OCI-LY1 (cell line): ENCODE measurements around the gene NOXA1.

Experiments
- H2AFZ ChIP-seq: fragments of 200-600 bp; sonication (generic), shearing (Covaris generic); 2 replicates; pipeline ENCODE4 v1.6.0; 2014; ENCODE audit warnings: antibody characterized with exemption, mild to moderate bottlenecking, low read length
- H3F3A ChIP-seq: fragments of 200-600 bp; sonication (generic), shearing (Covaris generic); 2 replicates; pipeline ENCODE4 v1.6.0; 2014; ENCODE audit warnings: mild to moderate bottlenecking, antibody characterized with exemption, low read length, moderate library complexity; ENCODE audit not compliant: insufficient read depth
- H3K27ac ChIP-seq: fragments of 200-600 bp; sonication (generic); 2 replicates; pipeline ENCODE4 v1.5.1; 2014; ENCODE audit warnings: low read length, mixed run types, mild to moderate bottlenecking, low read depth; ENCODE audit not compliant: poor library complexity, severe bottlenecking
- H3K27me3 ChIP-seq: fragments of 200-600 bp; sonication (generic); 2 replicates; pipeline ENCODE4 v1.6.0; 2014; ENCODE audit warnings: antibody characterized with exemption, mild to moderate bottlenecking, low read length, moderate library complexity; ENCODE audit not compliant: insufficient read depth
- H3K36me3 ChIP-seq: fragments of 200-600 bp; sonication (generic); 2 replicates; pipeline ENCODE4 v1.6.1; 2014; ENCODE audit warnings: mild to moderate bottlenecking, antibody characterized with exemption, low read length, moderate library complexity, mixed read lengths; ENCODE audit not compliant: insufficient read depth
- H3K4me1 ChIP-seq: fragments of 200-600 bp; sonication (generic); 2 replicates; pipeline ENCODE4 v1.5.1; 2014; ENCODE audit warnings: mild to moderate bottlenecking, low read length, moderate library complexity; ENCODE audit not compliant: insufficient read depth, severe bottlenecking
- H3K4me2 ChIP-seq: fragments of 200-600 bp; sonication (generic), shearing (Covaris generic); 2 replicates; pipeline ENCODE4 v1.6.1; 2014; ENCODE audit warnings: low read length
- H3K4me3 ChIP-seq: fragments of 200-600 bp; sonication (generic); 2 replicates; pipeline ENCODE4 v1.5.1; 2014; ENCODE audit warnings: low read length, low read depth, mild to moderate bottlenecking, mixed read lengths; ENCODE audit not compliant: poor library complexity, severe bottlenecking
- H3K79me2 ChIP-seq: fragments of 200-600 bp; shearing (Covaris generic); 2 replicates; pipeline ENCODE4 v1.6.1; 2016; ENCODE audit warnings: mixed run types, low read length, mixed read lengths; ENCODE audit not compliant: insufficient read depth
- H3K9ac ChIP-seq: fragments of 200-600 bp; sonication (generic), shearing (Covaris generic); 2 replicates; pipeline ENCODE4 v1.6.1; 2014; ENCODE audit warnings: mild to moderate bottlenecking, low read length, mixed read lengths
- H3K9me2 ChIP-seq: fragments of 200-600 bp; sonication (generic), shearing (Covaris generic); 2 replicates; pipeline ENCODE4 v1.6.1; 2014; ENCODE audit warnings: low read depth, mild to moderate bottlenecking, low read length, mixed read lengths
- H3K9me3 ChIP-seq: fragments of 200-600 bp; shearing (Covaris generic); 2 replicates; pipeline ENCODE4 v1.6.1; 2014; ENCODE audit warnings: low read length, mixed read lengths
- H4K20me1 ChIP-seq: fragments of 200-600 bp; sonication (generic), shearing (Covaris generic); 2 replicates; pipeline ENCODE4 v1.6.0; 2016; ENCODE audit warnings: mild to moderate bottlenecking, low read length; ENCODE audit not compliant: insufficient read depth
- EZH2 ChIP-seq: fragments of 200-600 bp; sonication (generic), shearing (Covaris generic); IDR thresholded peaks from 2 replicates; pipeline ENCODE4 v1.8.0; 2017; ENCODE audit warnings: borderline replicate concordance, mixed run types, mild to moderate bottlenecking, antibody characterized with exemption, low read length, moderate library complexity, mixed read lengths
- TF ChIP-seq, protein P1 (sequence below): fragments of 200-600 bp; sonication (generic), shearing (Covaris generic); IDR thresholded peaks from 2 replicates; pipeline ENCODE4 v1.5.1; 2017; ENCODE audit warnings: mild to moderate bottlenecking, antibody characterized with exemption, low read length, moderate library complexity, mixed read lengths

NOXA1 gene

DNA sequence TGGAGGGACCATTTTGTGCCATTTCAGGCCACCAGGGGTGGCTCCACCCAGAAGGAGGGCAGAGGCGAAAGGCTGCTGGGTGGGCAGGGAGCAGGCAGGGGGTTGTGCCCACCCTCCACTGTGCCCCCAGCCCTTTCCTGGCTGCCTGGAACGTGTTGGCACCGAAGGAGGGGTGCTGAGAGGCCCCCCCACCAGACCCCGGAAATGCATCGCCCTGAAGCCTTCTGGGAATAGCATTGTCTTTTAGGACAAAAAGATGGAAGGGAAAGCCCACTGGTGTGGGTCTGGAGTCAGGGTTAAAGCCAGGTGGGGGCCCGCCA, 5.1 kb downstream of the NOXA1 start:
- no peak overlapping the region for H3K9ac ChIP-seq
- no peak overlapping the region for H3K4me2 ChIP-seq
- no peaks in the 10 kb centered on the region for H3F3A ChIP-seq
- peaks cover 26% of the 10 kb centered on the region for H3K4me1 ChIP-seq
- TF ChIP-seq EZH2, result no peak
- TF ChIP-seq, protein P1, sequence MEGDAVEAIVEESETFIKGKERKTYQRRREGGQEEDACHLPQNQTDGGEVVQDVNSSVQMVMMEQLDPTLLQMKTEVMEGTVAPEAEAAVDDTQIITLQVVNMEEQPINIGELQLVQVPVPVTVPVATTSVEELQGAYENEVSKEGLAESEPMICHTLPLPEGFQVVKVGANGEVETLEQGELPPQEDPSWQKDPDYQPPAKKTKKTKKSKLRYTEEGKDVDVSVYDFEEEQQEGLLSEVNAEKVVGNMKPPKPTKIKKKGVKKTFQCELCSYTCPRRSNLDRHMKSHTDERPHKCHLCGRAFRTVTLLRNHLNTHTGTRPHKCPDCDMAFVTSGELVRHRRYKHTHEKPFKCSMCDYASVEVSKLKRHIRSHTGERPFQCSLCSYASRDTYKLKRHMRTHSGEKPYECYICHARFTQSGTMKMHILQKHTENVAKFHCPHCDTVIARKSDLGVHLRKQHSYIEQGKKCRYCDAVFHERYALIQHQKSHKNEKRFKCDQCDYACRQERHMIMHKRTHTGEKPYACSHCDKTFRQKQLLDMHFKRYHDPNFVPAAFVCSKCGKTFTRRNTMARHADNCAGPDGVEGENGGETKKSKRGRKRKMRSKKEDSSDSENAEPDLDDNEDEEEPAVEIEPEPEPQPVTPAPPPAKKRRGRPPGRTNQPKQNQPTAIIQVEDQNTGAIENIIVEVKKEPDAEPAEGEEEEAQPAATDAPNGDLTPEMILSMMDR, result no peak
- no peak overlapping the region for H3K27ac ChIP-seq
- no peaks in the 10 kb centered on the region for H3K36me3 ChIP-seq
- H3K9me3 ChIP-seq, result no peaks in the 10 kb centered on the region
- no peaks in the 10 kb centered on the region for H3K79me2 ChIP-seq
- no peaks in the 10 kb centered on the region for H3K9me2 ChIP-seq
- H4K20me1 ChIP-seq, result no peaks in the 10 kb centered on the region
- no peak overlapping the region for H2AFZ ChIP-seq
- peaks cover 18% of the 10 kb centered on the region; the same call in 1 of the 2 replicates for H3K27me3 ChIP-seq
- H3K4me3 ChIP-seq, result no peak overlapping the region

DNA sequence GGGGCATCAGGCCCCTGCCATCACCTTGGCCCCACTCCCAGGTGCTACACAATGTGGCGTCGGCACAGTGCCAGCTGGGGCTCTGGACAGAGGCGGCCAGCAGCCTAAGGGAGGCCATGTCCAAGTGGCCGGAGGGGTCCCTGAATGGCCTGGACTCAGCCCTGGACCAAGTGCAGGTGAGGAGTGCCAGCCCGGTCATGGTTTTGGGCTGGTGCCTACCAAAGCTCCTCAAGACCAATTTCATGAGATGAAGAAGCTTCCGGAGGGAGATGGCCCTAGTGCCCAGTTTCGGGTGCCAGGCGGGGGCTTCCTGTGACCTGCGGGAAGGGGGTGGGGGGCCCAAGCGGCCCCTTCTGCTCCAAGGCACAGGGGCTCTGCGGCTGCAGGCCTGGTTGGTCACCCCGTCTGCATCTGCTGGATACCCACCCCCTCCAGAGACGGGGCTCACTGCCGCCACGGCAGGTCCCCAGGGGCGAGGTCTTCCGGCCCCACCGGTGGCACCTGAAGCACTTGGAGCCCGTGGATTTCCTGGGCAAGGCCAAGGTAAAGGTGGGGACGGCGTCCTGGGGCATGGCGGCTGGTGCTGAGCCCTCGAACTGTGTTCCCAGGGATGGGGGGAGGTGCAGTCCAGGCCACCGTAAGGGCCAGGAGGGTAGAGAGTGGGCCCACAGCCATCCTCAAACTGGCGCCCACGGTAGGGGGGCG, 5.8 kb downstream of the NOXA1 start:
- H3K27me3 ChIP-seq, result peaks cover 18% of the 10 kb centered on the region; the same call in 1 of the 2 replicates
- no peaks in the 10 kb centered on the region for H3K36me3 ChIP-seq
- H3K27ac ChIP-seq, result no peak overlapping the region
- no peaks in the 10 kb centered on the region for H3F3A ChIP-seq
- H3K9me3 ChIP-seq, result no peaks in the 10 kb centered on the region
- no peak overlapping the region for H3K9ac ChIP-seq
- no peak overlapping the region for H3K4me3 ChIP-seq
- no peak overlapping the region; the same call in 1 of the 2 replicates for H3K4me2 ChIP-seq
- no peak overlapping the region for H2AFZ ChIP-seq
- H3K9me2 ChIP-seq, result no peaks in the 10 kb centered on the region
- H3K4me1 ChIP-seq, result peaks cover 22% of the 10 kb centered on the region
- no peak for TF ChIP-seq EZH2
- TF ChIP-seq, protein P1, result no peak
- H4K20me1 ChIP-seq, result no peaks in the 10 kb centered on the region
- H3K79me2 ChIP-seq, result no peaks in the 10 kb centered on the region

DNA sequence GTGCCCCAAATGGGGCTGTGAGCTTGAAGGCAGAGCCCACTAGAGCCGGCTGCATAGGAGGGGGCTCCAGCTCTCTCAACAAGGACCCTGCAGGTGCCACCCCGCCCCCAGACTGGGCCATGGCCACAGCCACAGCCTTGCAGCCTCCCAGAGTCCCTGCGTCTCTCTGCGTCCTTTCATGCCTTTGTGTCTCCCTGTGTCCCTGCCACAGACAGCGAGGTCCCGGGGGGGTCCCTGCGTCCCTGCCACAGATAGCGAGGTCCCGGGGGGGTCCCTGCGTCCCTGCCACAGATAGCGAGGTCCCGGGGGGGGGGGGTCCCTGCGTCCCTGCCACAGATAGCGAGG, 6.3 kb downstream of the NOXA1 start:
- TF ChIP-seq, protein P1, result no peak
- no peak for TF ChIP-seq EZH2

More for the DNA sequence above, 6.3 kb downstream of the NOXA1 start:
- Histone ChIP-seq H3K4me1 (peaks cover 22% of the 10 kb centered on the region), H3K4me2 (no peak overlapping the region; the same call in 1 of the 2 replicates), H3K79me2 (no peaks in the 10 kb centered on the region), H3K4me3 (no peak overlapping the region), H3K36me3 (no peaks in the 10 kb centered on the region), H3K27ac (no peak overlapping the region), H3K27me3 (peaks cover 19% of the 10 kb centered on the region; the same call in 1 of the 2 replicates), H2AFZ (no peak overlapping the region), H3K9me3 (no peaks in the 10 kb centered on the region), H3K9ac (no peak overlapping the region), H3K9me2 (no peaks in the 10 kb centered on the region), H3F3A (no peaks in the 10 kb centered on the region), H4K20me1 (no peaks in the 10 kb centered on the region)
